Vagina (tissue), 2 donors: ENCODE results near the gene ASPDH. TPM values are rescaled to one million over a fixed set of nuclear protein-coding genes. Genes with fewer than 3 reads are reported as not detected.

Experiments
- DNase-seq, 2 donors: peaks; one replicate each; pipeline ENCODE4 v3.0.0-alpha.2; 2017; ENCODE audit errors: extremely low spot score in 2 of 2
- H3K27ac ChIP-seq: fragments of 200-600 bp; sonication (generic); one replicate; pipeline ENCODE4 v1.5.1; 2019
- H3K27me3 ChIP-seq: fragments of 200-600 bp; sonication (generic); one replicate; pipeline ENCODE4 v1.5.1; 2019
- H3K36me3 ChIP-seq, 2 donors: fragments of 200-600 bp; sonication (generic); one replicate each; pipeline ENCODE4 v1.5.1; 2017 to 2019
- H3K4me1 ChIP-seq: fragments of 200-600 bp; sonication (generic); one replicate; pipeline ENCODE4 v1.5.1; 2019
- H3K4me3 ChIP-seq, 2 donors: fragments of 200-600 bp; sonication (generic); 1 replicate in 1 of 2; 2 replicates in 1 of 2; pipeline ENCODE4 v1.5.1; 2016 to 2019
- H3K9me3 ChIP-seq: fragments of 200-600 bp; sonication (generic); one replicate; pipeline ENCODE4 v1.5.1; 2019
- CTCF ChIP-seq, 3 experiments: fragments of 450-650 bp in 2 of 3; fragments of 200-600 bp in 1 of 3; sonication (generic) in 1 of 3; IDR thresholded peaks; one replicate each; pipeline ENCODE4 v1.5.1; 2017 to 2019; ENCODE audit warnings: antibody characterized with exemption in 3 of 3, mild to moderate bottlenecking in 2 of 3, moderate library complexity in 2 of 3
- POLR2A ChIP-seq, 2 donors: fragments of 450-650 bp; IDR thresholded peaks; one replicate each; pipeline ENCODE4 v1.6.1; 2017; ENCODE audit warnings: antibody characterized with exemption in 2 of 2, mild to moderate bottlenecking in 2 of 2, moderate library complexity in 2 of 2
- POLR2AphosphoS5 ChIP-seq, 2 donors: sonication (generic); formaldehyde crosslinking; IDR thresholded peaks; one replicate each; pipeline ENCODE4 v1.9.0; 2017; ENCODE audit warnings: antibody characterized with exemption in 2 of 2, mild to moderate bottlenecking in 2 of 2, low read depth in 1 of 2; ENCODE audit not compliant: insufficient read depth in 1 of 2
- intact Hi-C: fragments of 100-400 bp; cut with DNase I; formaldehyde crosslinking; loops from one replicate; pipeline ENCODE4 v1.15.1; 2023
- total RNA-seq: library from RNA; depleted of rRNA; stranded (reverse); fragments of >200 nt; gene quantifications from one replicate; pipeline ENCODE4 v1.2.3, GENCODE V29; 2016

ASPDH gene
- total RNA-seq, 1 donor from 2014 or later: not detected

GRCh38 chr19:50510121-50510670 lies 3.5 kb downstream of the ASPDH start:
- H3K27ac ChIP-seq: peak overlapping the region; percentile 91

GRCh38 chr19:50509366-50509765 lies 4.3 kb downstream of the ASPDH start:
- DNase-seq: no peak
- intact Hi-C loops: no loop called here
- H3K27ac ChIP-seq: no peak overlapping the region
- H3K36me3 ChIP-seq: no peaks in the 10 kb centered on the region
- no peaks in the 10 kb centered on the region for H3K27me3 ChIP-seq
- TF ChIP-seq POLR2AphosphoS5 (IDR thresholded peaks at IDR 0.05; ENCODE audit: insufficient read depth in 1 of 2, low read depth in 1 of 2) (no peak), CTCF (IDR thresholded peaks at IDR 0.05) (no peak), POLR2A (IDR thresholded peaks at IDR 0.05) (no peak)
- no peaks in the 10 kb centered on the region for H3K9me3 ChIP-seq
- H3K4me3 ChIP-seq: no peak overlapping the region
- peaks cover 10% of the 10 kb centered on the region for H3K4me1 ChIP-seq

More at GRCh38 chr19:50510121-50510670, 3.5 kb downstream of the ASPDH start:
- Histone ChIP-seq H3K36me3 (no peaks in the 10 kb centered on the region), H3K27me3 (no peaks in the 10 kb centered on the region), H3K4me1 (peaks cover 10% of the 10 kb centered on the region), H3K4me3 (peak overlapping the region; percentile 64 to 80), H3K9me3 (no peaks in the 10 kb centered on the region)
- TF ChIP-seq POLR2AphosphoS5 (IDR thresholded peaks at IDR 0.05; ENCODE audit: insufficient read depth in 1 of 2, low read depth in 1 of 2) (no peak), POLR2A (IDR thresholded peaks at IDR 0.05) (no peak), CTCF (IDR thresholded peaks at IDR 0.05) (no peak)
- intact Hi-C loops: no loop called here
- DNase-seq: no peak

GRCh38 chr19:50508843-50509190 lies 4.9 kb downstream of the ASPDH start:
- intact Hi-C loops: no loop called here
- Histone ChIP-seq H3K4me1 (peaks cover 10% of the 10 kb centered on the region), H3K27me3 (no peaks in the 10 kb centered on the region), H3K4me3 (no peak overlapping the region), H3K27ac (no peak overlapping the region), H3K36me3 (no peaks in the 10 kb centered on the region), H3K9me3 (no peaks in the 10 kb centered on the region)
- DNase-seq: peak in 1 of 2 donors; percentile 74
- no peak for TF ChIP-seq POLR2AphosphoS5 (IDR thresholded peaks at IDR 0.05; ENCODE audit: insufficient read depth in 1 of 2, low read depth in 1 of 2)

- Histone ChIP-seq H3K9me3 (no peaks in the 10 kb centered on the region), H3K4me3 (no peak overlapping the region), H3K27me3 (no peaks in the 10 kb centered on the region), H3K36me3 (no peaks in the 10 kb centered on the region), H3K4me1 (peaks cover 10% of the 10 kb centered on the region), H3K27ac (no peak overlapping the region)
- no peak for TF ChIP-seq POLR2A (IDR thresholded peaks at IDR 0.05)
- no peak for TF ChIP-seq POLR2AphosphoS5 (IDR thresholded peaks at IDR 0.05; ENCODE audit: insufficient read depth in 1 of 2, low read depth in 1 of 2)
- no peak for TF ChIP-seq CTCF (IDR thresholded peaks at IDR 0.05)
- no peak for DNase-seq
- intact Hi-C loops: no loop called here
These were observed 6.3 kb downstream of the ASPDH start for GRCh38 chr19:50507376-50507775.

- Histone ChIP-seq H3K27me3 (no peaks in the 10 kb centered on the region), H3K36me3 (no peaks in the 10 kb centered on the region), H3K9me3 (no peaks in the 10 kb centered on the region), H3K27ac (no peak overlapping the region), H3K4me1 (peaks cover 10% of the 10 kb centered on the region), H3K4me3 (no peak overlapping the region)
- TF ChIP-seq POLR2AphosphoS5 (IDR thresholded peaks at IDR 0.05; ENCODE audit: insufficient read depth in 1 of 2, low read depth in 1 of 2) (no peak), POLR2A (IDR thresholded peaks at IDR 0.05) (no peak), CTCF (IDR thresholded peaks at IDR 0.05) (no peak)
- no peak for DNase-seq
- intact Hi-C loops: no loop called here
These were observed 7.0 kb downstream of the ASPDH start for GRCh38 chr19:50506700-50507099.
